Inflammatory macrophage (primary cell): Measurements from ENCODE around the gene SEC14L2.
"Not testable (repeated sequence)": the region's sequence is repeated elsewhere in the genome, so short reads cannot be mapped to it uniquely, and the experiment has no call there.

Experiments
- DNase-seq, 2 donors: peaks; one replicate each; pipeline ENCODE4 v3.0.0-alpha.2; 2020 to 2022

SEC14L2 gene

DNA sequence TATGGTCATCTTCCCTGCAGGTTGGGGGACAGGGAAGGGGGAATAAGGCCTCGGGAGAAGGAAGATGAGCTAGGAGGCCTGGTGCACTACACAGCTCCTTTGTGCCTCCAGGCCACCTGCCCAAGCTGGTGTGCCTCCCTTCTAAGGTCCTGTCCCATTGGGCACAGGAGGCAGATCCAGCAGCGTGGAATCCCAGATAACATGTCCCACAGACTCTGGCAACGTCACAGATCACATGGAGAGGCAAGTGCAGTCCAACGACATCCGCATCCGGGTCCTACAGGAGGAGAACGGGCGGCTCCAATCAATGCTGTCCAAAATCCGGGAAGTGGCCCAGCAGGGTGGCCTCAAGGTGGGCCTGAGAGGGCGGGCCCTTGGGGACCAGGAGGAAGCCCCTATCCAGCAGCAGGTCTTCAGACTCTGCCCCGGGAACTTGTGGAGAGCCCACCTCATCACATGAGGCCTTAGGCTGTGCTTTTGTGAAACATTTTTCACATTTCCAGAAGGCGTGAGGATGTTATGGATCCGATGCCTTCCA, 21.4 kb upstream of the SEC14L2 start:
- DNase-seq, result no peak

DNA sequence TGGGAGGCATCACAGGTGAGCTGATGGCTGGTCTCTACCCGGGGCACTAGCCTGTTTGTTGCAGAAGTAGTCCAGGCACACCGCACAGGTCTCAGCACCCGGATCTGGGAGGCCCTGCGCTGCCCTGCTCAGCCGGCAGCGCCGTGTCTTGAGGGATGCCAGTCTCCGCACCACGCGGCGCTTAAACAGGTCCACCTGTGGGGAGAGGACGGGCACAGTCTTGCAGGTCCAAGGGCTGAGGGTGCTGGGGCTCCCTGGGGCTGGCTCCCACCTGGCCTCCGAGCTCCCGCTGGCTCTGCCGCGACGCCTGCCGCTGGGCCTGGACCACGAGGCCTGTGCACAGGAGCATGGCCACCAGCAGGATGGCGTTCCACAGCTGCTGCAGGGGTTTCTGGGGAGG, 16.8 kb upstream of the SEC14L2 start:
- DNase-seq, result no peak

DNA sequence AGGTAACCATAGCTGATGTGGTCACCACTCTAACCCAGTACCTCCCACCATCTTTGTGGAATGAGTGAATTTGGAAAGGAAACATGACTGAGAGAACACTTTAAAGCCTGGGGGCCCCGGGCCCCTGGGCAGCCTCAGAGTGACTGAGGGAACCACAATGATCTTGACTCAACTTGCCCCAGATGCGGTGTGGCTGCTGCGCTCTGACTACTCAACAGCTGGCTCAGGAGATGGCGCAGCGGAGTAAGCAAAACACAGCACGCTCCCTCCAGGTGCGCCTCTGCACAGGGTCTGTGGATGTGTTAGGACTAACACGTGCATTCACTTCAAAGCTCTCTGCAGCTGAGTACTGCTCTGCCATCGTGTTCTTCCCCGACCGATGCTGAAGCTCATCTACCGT, 15.6 kb upstream of the SEC14L2 start:
- DNase-seq, result no peak

DNA sequence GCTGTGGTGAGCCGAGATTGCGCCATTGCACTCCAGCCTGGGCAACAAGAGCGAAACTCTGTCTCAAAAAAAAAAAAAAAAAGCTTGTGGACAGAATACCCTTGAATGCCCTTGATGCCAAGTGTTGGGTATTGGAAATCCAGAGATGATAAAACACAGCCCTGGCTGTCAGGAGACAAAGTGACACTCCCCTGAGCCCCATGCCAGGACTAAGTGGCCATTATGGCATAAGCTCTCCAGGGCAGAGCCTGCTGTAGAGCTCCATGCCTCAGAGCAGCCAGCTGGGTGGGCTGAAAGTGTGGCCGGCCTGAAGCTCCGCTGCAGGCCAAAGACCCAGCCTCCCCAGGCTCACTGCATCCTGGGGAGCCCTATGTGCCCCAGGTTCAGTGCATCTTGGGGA, 14.5 kb upstream of the SEC14L2 start:
- no peak for DNase-seq

DNA sequence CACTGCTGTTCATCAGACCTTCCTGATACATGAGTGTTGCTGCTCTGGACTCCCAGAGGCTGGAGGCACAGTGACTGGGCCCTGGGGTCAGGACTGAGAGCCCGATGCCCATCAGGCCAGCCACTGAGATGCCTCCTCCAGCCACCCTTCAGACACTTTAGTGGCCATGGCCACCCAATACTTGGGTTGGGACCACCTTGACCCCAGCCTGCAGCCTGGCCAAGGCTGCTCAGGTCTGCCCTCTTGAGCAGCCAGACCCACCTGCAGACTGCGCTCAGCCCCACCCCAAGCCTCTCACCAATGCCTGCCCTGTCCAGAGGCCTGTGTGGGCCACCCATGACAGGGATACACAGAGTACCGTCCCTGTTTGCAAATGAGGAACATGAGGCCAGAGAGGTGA, 13.8 kb upstream of the SEC14L2 start:
- no peak for DNase-seq

DNA sequence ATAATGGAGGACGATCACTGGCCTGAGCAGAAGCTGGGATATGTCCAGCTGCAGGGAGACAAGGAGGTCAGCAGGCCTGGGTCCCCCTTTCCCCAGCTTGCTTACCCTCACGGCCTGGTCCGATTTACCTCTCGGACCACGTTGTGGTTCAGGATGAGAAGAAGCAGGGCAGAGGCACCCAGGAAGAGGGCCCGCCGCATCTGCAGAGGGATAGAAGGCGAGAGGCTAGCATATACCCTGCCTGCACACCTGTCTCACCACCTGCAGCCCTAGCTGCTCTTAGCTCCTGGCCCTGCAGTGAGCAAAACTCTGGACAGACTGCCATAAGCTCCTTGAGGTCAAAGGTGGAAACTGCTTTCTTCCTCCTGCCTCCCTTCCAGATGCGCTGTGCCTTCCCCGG, 10.9 kb upstream of the SEC14L2 start:
- DNase-seq, result no peak

DNA sequence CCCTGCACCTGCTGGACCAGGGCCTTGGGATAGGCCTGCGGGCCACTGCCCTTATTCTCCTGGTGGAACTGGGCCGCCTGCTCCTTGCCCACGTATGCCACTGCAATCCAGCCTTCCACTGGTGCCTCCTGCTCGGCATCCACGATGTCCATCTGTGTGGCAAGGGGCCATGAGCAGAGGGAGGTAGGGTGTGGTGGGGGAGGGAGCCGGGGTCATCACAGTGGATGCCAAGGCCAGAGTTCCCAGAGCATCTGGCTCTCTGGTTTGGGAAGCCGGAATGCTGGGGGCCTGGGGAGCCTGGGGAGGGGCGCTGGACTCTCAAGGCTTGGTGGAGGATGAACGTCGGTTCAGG, 10.2 kb upstream of the SEC14L2 start:
- no peak for DNase-seq

DNA sequence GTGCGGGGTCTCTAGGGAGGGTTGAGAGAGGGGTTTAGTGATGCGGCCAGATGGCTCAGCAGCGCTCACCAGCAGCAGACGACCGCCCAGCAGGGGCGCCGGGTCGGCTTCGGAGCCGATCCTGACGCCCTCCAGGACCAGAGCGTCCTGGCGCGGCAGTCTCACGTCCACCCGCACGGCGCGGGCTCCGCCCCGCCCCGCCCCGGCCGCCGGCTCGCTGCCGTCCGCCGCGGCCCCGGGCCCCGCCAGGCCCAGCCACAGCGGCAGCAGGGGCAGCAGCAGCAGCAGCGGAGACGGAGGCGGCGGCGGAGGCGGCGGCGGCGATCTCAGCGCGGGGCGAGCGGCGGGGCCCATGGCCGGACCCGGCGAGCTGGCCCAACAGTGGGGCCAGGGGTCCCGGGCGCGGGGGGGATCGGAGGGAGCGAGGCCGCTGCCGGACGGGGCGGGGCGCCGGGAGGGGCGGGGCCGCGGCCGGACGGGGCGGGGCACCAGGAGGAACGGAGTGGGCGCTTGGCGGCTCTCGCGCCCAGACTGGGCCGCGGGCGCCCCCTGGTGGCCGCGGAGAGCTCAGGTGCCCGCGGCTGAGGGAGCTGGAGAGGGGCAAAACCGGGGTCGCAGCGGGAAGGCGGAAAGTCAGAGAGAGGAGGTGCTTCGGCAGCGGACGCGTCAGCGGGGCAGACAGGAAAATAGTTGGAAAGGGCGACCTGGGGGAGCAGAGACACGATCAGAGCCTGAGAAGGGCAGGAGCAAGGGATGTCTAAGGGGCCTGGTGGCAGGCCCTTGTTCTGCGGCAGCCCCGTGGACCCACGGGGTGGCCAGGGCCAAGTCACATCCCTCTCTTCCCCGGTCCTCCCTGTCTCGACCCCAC, 9.6 kb upstream of the SEC14L2 start, which contains the start of gene RNF215:
TSS of gene RNF215 (minus strand) at position 452 of the 868 bp plus-strand sequence. CDS start at position 354, 98 bp downstream.
- peak; percentile 77 to 85 for DNase-seq

DNA sequence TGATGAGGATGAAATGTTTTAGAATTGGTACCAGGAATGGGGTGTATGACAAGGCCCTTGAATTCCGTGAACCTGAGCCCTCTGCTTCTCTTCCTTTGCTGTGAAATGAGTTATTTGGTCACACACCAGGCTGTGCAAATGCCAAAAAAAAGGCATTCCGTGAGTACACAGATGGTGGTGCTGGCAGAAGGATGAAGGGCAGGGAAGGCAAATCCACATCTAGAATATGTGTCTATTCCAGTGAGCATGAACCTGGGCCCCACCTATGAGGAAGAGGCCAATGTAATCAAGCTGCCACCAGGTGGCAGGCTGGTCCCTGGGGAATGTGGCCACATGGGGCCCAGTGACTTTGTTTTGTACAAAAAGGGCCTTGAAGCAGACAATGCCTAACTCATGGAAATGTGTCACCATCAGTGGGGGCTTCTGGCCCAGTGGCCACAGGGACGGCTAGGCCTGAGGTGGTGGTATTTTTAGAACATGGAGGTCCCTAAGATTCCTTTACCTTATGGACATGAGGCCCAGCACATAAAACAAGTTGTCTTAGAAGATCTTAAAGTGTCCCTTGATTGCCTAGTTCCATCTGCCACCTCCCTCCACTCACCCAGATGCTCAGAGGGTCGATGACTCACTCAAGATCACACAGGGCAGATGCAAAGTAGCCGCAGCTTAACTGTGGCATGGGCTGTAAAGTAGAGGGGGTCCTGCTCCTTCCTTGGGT, 5.7 kb upstream of the SEC14L2 start:
- peak; percentile 77 to 83 for DNase-seq

DNA sequence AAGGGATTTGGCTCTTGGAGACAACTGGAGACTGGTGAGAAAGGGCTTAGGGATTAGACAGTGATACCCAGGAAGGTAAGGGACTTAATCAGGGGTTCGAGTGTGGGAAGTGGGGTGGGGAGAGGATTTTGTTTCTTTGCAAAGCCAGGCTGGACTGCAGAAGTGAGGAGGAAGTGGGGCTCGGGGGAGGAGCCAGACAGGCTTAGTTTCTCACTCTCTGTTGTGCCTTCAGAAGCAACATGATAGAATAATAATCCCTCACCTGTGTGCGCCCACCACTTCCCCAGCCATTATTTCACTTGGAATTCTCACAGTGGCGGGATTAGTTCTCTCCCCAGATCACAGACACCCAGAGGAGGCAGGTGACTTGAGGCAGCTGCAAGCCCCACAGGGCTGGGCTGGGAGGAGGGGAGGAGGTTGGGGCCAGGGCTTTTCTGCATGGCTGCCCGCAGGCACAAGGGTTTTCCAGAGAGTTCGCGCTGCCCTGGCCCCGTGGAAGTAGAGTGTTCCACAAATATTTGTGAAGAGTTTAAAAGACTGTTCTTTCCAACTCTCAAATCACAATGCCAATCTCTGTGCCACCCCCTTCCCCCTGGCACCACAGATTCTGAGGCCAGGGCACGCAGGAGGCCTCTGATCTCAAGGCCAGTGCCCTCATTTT, 4.0 kb upstream of the SEC14L2 start:
- DNase-seq, result no peak

DNA sequence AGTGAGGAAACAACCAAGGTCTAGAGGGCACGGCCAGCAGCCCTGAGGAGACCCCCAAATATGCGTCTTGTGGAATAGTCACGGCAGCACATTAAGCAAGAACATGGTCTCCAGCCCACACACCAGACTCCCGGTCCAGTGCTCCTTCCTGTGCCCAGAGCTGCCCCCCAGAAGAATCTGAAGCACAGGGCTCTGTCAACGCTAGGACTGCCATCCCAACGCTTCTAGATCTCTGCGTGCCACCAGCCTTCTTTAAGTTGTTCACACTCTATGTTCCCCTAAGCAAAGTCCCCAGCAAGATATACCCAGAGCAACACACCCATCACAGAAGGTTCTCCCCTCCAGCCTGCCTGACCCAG, 3.5 kb upstream of the SEC14L2 start:
- DNase-seq, result no peak

DNA sequence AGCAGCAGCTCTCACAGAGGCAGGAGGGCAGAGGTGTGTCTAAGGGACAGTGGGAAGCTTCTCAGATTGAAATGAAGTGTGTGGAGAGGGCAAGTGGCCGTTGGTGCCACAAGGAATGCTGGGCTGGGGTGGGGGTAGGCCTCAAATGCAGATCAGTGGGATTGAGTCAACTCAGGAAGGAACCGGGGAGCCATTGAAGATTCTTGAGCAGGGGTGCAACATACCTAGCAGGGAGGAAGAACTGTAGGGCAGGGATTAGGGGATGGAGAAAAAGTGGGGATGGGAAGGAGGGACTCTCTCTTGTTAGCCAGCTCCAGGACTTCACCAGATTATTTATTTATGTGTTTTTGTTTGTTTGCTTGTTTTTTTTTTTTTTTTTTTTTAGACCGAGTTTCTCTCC, 2.9 kb upstream of the SEC14L2 start:
- DNase-seq, result no peak

DNA sequence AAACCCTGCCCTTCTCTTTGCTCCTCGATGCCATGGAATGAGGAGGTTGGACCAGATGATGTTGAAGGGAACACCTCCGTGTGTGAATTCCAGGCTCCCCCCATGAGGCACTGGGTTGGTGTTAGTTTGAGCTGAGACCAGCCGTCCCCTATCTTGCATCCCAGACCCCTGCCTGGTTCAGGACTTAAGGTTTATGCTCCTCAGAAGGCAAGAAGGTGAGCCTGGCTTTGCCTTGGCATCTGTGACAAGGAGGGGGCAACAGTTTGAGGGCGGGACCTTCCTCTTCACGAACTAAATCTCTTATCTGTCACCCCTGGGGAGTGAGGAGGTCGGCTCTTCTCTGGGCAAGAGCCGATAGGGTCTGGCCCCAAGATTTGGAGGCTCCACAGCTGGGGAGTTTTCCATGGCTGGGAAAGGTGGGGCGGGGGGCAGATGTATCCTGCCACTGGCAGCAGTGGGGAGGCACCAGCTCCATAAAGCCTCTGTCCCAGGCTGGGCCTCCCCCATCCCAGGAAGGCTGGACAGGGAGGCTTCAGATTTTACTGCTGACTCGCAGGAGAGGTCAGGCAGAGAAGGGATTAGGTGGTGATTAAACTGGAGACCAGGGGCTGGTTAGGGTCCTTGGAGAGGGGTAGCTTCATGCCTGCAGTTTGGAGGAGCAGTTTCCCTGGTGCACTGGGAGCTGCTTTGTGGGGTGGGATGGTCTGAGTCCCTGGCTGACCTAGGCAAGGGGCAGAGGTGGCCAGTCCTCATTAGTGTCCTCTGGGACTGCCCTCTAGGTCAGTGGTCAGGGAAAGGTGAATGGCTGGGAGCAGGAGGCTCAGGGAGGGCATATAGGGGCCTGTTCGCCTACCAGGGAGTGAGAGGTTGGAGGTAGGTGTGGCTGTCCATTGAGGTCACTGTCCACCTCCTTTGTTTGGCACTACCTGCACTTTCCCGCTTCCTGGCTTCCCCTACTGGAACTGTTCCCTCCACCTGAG, 1.1 kb downstream of the SEC14L2 start:
- DNase-seq, result no peak

DNA sequence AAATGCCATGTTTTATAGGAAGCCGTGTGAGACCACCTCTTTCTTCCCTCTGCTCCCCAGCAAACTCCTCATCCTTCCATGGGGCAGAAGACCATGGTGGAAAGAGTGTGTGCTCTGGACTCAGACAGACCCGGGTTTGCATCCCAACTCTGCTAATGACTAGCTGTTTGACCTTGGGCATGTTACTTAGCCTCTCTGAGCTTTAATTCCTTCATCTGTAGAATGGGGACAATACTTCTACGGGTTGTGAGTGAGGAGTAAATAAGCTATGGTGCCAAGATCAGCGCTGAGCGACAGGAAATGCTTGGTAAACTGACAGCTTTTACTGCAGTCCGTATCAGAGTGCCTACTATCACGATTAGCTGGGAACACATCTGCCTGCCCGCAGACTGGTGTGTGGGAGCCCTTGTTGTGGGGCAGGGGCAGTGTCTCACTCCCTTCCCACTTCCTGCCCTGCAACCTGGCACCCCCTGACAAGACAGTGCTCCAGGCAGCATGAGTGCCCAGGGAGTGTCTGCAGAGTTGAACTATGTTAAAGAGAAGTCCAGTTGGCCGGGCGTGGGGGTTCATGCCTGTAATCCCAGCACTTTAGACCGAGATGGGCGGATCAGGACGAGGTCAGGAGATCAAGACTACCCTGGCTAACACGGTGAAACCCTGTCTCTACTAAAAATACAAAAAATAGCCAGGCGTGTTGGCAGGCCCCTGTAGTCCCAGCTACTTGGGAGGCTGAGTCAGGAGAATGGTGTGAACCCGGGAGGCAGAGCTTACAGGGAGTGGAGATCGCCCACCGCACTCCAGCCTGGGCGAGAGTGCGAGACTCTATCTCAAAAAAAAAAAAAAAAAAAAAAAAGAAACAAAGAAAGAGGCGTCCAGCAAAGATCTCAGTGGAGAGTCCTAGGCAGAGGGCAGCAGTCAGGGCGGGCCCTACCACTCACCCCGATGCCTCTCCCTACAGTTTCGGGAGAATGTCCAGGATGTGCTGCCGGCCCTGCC, 2.2 kb downstream of the SEC14L2 start:
- DNase-seq, result no peak

DNA sequence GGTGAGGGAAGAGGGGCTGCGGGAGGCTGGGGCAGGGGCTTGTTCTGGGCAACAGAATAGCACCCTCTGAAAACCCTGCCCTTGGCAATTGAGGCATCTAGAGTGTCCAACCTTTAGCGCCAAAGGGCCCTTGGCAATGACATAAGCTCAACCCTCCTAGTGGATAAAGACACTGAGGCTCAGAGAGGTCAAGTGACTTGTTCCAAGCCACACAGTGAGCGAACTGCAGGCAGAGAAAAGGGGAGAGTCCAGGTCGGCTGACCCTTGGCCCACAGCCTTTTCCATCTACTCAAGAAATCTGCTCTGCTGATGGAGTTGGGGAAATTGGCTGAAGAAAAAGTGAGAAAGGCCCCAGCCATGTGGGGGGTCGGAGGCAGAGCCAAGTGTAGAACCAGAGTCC, 2.9 kb downstream of the SEC14L2 start:
- DNase-seq, result no peak

DNA sequence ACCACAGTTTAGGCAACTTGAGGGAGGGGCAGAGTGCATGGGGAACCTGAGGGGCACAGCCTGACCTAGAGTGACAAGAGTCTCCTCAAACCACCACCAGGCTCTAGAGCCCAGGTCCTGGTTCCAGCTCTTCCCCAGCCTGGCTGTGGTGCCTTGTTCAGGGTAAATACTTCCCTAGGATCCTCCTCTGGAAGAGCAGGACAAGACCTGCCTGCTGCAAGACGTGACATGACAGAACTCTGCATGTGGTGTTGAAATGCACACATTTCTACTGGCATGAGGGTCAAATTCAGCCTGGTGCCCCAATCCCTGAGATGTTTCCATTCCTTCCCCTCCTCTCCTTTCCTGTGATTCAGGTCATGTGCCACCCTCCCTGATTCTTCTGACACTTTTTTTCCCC, 3.3 kb downstream of the SEC14L2 start:
- no peak for DNase-seq

DNA sequence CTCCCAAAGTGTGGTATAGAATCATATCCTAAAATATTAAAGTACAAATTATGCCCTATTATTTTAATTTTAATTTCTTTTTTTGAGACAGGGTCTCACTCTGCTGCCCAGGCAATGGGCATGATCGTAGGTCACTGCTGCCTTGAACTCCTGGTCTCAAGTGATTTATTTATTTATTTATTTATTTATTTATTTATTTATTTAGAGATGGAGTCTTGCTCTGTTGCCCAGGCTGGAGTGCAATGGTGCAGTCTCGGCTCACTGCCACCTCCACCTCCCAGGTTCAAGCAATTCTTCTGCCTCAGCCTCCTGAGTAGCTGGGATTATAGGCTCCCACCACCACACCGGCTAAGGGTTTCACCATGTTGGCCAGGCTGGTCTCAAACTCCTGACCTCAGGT, 4.2 kb downstream of the SEC14L2 start:
- DNase-seq, result not testable (repeated sequence)

DNA sequence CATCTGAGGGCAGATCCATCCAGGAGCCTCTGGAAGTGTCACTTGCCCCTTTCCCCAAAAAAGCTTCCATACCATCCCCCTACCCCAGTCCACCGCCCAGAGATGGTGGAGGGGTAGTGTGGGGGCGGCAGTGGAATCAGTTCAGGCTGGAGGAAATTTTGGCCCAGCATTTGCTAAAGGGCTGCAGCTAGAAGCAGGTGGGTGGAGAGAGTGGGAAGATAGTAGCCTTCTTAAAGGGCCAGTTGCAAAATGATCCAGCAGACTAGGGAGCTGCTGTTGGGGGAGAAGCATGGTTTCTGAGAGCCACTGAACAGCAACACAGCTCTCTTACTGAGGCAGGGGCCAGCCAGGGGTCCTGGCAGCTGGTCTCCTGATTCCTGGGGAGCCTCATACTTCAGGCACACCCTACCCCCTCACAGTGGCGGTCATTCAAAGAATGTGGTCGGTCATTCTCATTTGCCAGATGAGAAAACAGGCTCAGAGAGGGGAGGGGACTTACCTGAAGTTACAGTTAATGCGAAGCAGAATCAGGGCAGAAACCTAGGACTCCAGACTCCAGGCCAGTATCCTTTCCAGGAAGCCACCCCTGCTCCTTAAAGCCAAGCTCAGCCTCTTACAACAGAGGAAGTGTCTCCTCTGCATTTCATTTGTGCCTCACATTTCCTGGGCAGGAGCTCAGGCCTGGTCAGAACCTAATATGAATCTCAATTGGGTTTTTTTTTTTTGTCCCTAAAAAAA, 5.4 kb downstream of the SEC14L2 start:
- DNase-seq, result peak; percentile 32 to 65

DNA sequence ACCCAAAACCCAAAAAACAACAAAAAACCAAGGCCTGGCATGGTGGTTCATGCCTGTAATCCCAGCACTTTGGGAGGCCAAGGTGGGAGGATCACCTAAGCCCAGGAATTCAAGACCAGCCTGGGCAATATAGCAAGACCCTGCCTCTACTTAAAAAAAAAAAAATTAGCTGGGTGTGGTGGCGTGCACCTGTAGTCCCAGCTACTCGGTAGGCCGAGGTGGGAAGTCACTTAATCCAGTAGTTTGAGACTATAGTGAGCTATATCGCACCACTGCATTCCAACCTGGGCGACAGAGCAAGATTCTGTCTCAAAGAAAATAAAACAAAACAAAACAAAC, 5.9 kb downstream of the SEC14L2 start:
- DNase-seq, result not testable (repeated sequence)

DNA sequence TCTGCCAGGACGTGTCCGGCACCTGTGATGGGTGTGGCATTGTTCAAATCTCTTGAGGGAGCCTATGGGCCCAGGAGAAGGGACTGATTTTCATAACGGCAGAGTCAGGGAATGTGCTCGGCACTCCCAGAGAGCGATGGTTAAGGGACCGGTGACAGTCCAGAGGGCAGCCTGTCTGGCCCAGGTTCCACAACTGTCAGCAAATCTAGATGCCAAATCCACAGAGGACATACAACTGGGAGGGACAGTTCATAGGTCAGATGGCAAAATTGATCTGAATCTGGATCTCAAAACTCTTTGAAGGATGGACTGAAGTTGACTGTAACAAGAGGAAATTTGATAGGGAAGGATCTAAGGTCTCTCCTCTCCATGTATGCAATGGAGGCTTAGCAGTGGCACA, 7.5 kb downstream of the SEC14L2 start:
- no peak for DNase-seq
